SIG-M5 treated with dmso at 0.1 percent for 504 hours (cell line): Measurements from ENCODE around the gene SPATA7.

ENCODE experiments used
- DNase-seq: peaks from one replicate; lab custom pipeline; 2025; ENCODE audit not compliant: unreplicated experiment; lab: John Stamatoyannopoulos, UW

Gene SPATA7

DNA sequence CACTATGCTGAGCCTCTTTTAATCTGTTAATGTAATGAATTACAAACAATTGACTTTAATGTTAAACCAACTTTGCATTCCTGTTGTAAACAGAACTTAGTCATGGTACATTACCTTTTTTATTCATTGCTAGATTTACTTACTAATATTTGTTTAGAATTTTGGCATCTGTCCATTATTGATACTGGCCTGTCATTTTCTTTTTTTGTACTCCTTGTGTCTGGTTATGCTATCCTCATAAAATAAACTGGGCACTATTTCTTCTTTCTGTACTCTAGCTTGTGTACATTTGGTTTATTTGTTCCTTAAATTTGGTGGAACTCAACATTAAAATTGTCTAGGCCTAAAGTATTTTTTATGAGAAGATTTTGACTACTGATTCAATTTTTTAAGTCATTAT lies 32.1 kb downstream of the SPATA7 start:
- no peak for DNase-seq

DNA sequence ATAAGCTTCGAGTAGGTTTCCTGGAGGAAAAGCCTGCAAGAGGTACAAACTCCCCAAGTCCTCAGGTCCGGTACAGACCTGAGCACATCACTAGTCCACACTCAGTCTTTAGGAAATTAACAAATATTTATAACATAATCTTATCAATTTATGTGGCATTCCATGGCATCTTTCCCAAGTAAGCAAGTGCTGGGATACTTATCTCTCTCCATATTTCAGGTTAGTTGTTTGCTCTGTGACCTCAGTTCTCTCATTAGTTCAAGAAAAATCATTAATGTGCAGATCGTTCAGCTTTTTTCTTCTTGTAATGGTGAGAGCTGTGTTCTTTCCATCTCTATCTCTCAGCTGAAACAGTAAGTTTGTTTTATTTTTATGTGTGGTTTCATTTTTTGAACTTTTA lies 34.7 kb downstream of the SPATA7 start:
- no peak for DNase-seq

DNA sequence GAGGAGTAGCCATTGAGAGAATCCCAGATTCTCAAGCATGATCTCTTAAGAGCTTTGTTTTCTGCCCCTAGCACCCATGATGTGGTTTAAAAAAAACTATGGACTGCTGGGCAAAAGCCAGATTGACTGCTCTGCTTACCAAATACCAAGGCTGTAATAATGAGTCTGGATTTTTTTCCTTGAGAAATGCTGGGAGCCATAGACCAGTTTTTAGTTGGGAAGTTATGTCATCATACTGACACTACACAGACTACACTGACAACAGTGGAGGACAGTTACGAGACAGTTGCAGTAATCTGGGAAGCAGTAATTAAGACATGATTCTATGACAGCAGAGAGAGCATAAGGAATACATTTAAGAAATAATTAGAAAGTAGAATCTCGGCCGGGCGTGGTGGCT lies 35.8 kb downstream of the SPATA7 start:
- no peak for DNase-seq

DNA sequence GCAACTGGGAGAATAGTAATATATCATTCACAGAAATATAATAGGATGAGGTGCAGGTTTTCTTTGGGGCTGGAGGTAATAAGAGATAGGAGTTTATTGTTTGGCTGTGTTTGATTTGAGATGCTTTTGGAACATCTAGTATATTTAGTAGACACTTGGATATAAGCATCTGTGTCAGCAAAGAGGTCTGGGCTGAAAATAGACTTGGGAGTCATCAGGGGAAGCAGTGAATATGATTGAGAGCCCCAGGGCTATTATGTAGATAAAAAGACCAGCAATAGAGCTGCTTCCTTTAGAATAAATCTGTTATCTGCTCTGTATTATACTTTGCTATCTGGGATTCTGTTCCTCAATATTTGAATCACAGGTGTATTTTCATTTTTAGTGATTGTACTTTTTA lies 36.6 kb downstream of the SPATA7 start:
- no peak for DNase-seq

DNA sequence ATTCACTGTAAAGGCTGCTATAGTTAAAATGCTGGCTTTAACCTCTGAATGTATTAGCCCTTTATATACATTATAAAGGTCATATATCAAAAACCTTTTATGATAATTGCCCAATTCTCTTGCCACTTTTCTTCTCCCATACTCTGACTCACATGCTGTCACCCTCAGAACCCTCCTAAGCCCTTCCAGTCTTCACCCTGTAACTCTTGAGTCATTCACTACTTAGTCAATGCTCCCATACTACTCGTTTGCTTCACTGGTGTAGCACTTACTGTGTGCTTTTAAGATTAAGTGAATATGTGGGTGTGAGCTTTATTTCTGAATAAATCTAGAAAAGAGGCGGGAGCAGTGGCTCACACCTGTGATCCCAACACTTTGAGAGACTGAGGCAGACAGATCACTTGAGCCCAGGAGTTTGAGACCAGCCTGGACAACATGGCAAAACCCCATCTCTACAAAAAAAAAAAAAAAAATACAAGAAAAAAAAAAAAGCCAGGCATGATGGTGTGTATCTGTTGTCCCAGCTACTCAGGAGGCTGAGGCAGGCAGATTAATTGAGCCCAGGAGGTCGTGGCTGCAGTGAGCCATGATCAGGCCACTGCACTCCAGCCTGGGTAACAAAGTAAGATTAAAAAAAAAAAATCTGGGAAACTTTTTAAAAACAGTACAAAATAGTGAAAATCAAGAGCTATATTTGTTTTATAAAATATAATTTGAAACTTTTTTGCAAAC lies 37.6 kb downstream of the SPATA7 start:
- no peak for DNase-seq

DNA sequence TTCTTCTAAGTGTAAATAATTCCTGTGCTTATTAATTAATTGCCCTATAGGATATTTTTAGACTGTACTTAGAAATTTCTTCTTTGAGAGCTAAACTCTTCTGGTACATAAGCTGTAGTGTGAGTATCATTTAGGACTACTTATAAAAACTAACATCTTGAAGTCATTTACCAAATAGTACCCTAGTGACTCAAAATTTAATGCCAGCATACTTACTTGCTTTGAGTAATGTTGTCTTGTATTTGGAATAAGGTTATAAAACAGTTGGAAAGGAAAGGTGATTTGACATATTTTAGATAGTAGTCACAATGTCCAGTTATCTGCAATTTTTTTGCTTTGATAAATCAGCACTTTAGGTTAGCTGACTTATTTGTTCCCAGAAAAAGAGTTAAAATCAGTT lies 39.1 kb downstream of the SPATA7 start:
- DNase-seq: no peak

DNA sequence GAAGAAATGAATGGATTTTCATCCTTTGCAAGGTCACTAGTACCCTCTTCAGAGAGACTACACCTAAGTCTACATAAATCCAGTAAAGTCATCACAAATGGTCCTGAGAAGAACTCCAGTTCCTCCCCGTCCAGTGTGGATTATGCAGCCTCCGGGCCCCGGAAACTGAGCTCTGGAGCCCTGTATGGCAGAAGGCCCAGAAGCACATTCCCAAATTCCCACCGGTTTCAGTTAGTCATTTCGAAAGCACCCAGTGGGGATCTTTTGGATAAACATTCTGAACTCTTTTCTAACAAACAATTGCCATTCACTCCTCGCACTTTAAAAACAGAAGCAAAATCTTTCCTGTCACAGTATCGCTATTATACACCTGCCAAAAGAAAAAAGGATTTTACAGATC lies 40.8 kb downstream of the SPATA7 start:
- DNase-seq: no peak

DNA sequence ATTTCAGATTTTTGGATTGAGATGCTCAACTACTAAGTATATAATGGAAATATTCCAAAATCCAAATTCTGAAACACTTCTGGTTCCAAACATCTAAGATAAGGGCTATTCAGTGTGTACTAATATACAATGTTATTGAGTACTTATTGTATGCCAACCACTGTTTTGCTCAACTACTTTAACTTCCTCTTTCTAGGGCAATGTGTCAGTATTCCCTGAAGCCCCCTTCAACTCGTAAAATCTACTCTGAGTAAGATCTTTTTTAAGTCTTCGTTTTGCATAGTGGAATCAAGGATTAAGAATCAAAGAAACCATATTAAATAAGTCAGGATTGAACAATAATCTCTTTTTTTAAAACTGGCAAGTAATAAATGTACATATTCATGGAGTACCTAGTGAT lies 45.5 kb downstream of the SPATA7 start:
- peak; percentile 19 for DNase-seq

DNA sequence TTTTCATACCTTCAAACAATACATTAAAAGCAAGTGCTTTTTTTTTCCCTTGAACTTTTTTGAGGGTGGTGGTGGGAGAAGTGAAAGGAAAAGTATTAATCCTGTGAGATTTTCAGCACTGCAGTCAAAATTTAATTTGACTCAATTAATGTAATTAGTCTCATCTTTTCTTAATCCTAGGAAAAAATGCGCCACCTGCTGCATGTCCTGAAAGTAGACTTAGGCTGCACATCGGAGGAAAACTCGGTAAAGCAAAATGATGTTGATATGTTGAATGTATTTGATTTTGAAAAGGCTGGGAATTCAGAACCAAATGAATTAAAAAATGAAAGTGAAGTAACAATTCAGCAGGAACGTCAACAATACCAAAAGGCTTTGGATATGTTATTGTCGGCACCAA lies 52.2 kb downstream of the SPATA7 start:
- no peak for DNase-seq

DNA sequence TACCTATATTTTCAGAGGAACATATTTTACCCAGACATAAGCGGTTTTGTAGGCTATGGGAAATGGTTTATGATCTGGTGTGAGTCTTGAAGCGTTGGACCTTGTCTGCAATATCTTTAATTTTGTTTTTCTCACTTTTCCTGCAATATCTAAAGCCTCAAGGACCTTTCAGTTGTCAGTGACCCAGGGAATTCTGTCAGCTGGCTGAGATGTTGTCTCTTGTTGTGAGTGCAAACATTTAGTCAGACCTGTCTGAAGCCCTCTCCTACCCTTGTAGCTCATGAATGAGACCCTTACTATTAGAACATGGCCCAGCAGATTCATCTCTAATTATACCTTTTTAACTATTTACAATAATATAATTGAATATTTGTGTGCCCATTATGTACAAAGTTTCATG lies 53.6 kb downstream of the SPATA7 start:
- no peak for DNase-seq

DNA sequence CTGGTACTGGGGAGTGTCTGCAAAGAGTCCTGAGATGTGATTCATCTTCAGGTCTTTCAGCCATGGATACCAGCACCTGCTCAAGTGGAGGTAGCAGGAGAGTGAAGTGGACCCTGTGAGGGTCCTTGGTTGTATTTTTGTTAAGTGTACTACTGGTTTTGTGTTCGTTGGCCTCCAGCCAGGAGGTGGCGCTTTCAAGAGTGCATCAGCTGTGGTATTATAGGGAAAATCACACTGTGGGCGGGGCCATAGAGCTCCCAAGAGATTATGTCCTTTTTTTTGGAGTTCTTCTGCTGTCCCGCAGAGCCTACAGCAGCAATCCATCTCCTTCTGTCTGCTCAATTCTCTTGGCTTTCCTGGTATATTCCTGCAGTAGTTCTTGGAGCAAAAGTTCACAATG lies 66.8 kb downstream of the SPATA7 start:
- DNase-seq: no peak

DNA sequence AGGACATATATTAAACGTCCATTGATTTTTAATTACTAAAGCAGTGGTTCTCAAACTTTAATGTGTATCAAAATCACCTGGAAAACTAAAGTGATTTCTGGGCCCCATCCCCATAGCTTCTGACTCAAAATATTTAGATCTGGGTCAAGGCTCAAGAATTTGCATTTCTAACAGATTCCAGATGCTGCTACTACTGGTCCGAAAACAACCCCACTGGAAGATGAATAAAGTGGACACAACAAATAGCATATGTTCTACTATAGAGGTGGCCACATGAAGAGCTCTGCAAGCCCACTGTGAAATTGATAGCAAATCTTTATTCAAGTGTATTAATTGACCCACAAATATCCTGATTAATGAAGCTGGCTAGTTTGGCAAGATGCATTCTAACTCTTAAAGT lies 69.4 kb downstream of the SPATA7 start:
- no peak for DNase-seq

DNA sequence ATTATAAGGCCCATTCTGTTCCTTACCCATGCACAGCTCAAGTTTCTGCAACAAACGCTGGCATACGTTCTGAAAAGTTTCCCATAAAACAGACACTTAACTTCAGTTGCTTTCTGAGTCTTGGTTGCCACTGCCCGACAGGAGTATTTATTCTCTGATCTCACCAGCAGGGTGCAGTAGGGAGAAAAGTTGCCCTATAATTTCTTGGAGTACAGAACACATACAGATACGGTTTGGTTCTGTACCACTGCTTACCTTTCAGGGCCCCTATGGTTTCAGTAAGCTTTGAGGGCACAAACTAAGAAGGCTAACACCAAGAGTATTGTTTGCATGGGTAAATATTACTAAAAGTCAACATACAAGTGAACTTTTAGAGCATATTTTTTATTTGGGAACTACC lies 77.9 kb downstream of the SPATA7 start:
- peak; percentile 36 for DNase-seq

DNA sequence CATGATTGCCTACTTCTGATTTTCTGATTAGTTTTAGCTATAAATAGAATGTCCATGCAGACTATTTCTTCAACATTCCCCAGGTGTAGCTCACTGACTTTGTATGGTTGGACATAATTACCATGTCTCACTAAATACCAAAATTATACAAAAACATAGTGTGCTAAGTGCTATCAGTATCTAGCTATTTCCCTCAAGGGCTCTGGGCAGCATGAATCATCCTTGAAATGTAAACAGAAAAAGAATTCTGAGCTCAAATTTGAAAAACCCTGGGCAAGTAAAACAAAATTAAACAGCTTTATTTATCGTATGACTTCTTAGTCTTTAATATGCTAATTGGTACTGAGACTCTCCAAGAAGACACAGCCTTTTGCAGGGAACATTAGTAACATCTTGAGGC lies 82.9 kb downstream of the SPATA7 start:
- DNase-seq: no peak

DNA sequence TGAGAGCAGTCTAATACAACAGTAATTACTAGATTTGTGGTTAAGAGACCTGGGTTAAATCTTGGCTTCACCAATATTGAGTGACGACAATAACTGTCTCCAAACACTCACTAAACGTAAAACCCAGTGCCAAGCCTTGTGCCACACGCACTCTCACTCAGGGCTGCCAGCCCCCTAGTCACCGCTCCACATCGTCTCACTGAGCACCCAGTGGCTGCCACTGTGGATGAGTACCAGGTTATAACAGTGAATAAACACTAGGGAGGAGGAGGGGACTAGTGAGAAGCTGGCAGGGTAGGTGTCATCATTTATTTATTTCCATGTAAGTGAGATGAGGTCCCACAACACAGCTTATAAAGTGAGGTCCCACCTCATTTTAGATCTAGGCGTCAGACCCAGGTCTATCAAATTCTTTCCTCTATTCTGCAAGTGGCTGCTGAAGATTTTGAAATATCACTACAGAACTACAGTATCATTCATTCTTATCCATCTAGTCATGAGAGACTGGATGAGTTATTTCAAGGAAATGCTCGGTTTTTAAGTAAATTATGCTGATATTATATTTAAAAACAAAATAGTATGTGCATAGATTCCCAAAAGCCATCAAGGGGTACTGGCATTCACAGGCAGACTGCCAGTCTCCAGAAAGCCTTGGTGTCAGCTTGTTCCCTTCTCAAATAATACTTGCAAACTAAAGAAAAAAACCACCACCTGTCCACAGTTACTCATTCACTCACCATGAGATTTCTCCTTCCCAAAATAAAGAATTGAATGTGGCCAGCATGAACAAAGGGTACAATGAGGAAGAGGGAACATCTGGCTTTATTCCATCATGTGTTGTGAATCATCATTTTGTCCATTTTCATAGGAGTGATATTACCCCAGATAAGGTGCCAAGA lies 85.3 kb downstream of the SPATA7 start:
- no peak for DNase-seq

DNA sequence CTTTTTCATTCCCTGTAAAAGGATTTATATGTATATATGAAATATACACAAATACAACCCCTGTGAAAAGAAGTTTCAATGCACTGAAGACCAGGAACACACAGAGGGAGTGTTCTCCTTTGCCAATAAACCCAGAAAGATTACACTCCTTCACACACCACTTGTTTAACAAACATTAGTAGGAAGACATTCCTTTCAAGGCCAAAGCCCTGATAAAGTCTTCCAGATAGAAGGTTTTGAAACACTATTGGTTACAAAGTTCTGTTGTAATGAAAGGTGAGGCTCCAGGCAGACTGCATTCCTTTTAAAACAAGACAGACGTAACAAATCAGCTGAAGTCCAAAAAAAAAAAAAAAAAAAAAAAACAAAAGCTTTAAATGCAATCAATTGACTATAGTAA lies 88.3 kb downstream of the SPATA7 start:
- peak; percentile 44 for DNase-seq

DNA sequence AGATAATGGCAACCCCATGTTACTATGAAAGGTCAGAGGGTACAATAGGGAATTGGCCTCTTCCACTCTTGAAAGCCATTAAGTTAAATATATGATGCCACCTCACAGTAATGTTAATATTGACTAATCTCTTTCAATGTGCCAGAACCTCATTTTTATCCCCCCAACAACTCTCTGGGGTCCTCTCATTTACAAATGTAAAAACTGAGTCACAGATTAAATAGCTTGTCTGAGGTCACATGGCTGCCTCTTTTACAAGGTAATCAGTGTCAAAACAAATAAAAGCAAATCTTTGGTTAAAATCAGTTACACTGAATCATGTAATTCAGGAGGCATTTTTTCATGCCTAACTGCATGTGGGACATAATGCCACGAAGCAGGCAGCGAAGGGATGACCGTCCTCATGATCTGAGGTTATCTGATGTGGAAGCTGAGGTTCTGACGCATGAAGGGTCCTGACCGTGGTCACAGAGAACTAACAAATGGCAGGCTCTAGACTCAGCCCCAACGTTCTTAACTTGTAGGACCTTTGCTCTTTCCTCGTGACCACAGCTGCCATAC lies 90.8 kb downstream of the SPATA7 start:
- no peak for DNase-seq

DNA sequence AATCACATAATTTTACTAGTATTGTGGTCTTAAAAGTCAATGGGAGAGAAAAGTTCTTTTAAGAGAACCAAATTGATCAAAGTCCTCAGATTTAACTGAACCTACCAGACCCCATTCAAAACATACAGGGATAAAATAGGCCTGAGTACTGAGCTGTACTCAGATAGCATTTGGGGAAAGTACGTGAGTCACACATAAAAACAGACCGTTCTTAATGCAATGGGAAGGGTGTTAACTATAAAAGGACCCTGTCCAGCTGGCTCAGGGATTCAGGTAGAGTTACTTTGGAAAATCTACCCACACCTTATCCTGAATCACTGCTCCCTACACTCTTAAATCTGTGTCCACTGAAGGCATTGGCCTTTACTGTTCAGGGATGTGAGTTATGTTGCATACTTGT lies 91.4 kb downstream of the SPATA7 start:
- DNase-seq: no peak

DNA sequence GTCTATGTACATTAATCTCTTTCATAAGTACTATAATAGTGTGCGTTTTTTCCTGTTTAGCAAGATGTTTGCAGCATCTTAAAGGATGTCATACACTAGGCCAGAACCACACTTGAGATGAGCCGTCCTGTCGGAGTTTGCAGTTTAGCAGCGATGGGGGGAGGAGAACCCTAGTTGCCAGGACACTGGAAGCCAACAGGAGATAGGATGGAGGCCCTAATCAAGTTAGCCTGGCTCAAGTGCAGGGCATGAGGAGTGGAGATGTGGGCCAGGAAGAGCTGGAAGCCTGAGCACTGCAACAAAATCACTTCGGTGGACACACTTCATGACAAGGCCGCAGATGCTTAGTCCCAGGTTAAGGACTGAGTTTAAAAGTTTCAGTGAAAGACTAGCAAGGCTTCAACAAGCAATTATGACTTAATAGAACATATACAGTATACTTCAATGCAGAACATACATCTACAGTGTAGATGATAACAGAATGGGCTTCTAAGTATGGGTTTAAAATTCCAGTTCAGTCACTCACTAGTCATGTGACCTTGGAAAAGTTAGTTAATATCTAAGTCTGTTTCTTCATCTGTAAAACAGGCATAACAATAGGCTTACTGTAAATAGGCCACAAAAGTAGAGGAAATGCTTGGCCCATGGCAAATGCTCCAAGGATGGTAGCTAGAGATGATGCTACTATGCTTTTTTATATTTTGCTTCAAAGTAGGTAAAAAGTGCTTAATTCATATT lies 92.2 kb downstream of the SPATA7 start:
- no peak for DNase-seq

DNA sequence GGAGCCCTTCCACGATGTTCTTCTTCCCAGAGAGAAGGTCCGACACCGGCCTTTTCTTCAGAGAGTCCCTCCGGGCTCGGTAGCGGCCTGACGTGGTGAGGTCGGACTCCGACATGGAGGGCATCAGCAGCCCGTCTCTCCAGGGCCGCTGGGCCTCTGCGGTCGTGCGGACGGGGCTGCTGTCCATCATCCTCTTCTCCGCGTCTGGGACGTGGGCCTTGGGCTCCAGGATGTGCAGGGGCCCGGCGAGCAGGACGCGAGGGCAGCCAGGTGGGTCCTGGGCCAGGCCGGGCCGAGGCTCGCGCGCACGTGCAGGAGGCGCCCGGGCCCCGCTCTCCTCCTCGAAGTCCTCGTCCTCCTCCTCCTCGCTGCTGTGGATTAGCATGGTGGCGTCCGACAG lies 93.5 kb downstream of the SPATA7 start:
- DNase-seq: no peak

DNA sequence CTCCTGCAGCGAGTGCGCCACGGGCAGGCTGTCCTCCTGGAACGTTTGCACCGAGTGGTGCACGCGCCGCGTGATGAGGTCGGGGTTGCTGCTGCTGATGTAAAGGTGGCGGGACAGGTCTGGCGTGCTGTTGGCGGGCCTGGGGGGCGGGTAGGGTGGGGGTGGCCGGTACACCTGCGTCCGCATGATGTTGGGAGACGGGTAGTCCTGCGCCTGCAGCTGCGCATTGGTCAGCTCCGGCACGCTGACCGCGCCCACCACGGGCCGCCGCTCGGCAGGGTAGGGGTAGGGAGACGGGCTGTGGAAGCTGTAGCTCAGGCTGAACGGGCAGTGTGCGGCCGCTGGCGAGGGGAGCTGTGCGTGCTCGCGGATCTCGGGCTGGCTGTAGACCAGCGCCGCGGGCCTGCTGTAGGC lies 94.1 kb downstream of the SPATA7 start:
- no peak for DNase-seq

DNA sequence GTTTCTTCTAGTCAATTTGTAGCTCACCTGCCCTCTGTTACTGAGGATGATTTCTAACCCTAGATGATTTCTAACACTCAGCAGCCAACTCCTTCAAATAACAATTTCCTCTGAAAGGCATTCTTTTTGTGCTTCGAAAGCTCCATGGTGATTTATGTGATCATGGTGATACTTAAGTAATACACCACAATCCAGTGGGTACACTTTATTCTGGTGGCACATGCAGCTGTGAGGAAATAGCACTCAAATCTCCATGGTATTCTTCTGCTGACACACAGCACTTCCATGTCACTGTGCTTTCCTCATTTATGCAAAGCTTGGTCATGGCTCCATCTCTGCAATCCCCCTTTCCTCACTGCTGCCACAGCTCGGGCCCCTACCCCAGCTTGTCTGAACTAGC lies 95.6 kb downstream of the SPATA7 start:
- no peak for DNase-seq
